Measurements from ENCODE around the gene MKNK1. TPM values are rescaled to one million over a fixed set of nuclear protein-coding genes. Genes with fewer than 3 reads are reported as not detected.

The MKNK1 gene
- total RNA-seq, 2 experiments from 2014 or later = 27.1 to 29.6 TPM

- H3K27ac ChIP-seq (ENCODE audit: low read depth in 1 of 2, low read length in 2 of 2) = no peak overlapping the region
- CTCF ChIA-PET = no interaction called here
- peaks cover 74% of the 10 kb centered on the region for H3K36me3 Mint-ChIP-seq (ENCODE audit: low read depth)
Observed at GRCh38 chr1:46575778-46576177, 28.3 kb downstream of the MKNK1 start.

GRCh38 chr1:46575300-46575699 is 28.8 kb downstream of the MKNK1 start:
- Mint-ChIP-seq H3K4me1 (ENCODE audit: low read depth) (no peaks in the 10 kb centered on the region), H3K27ac (no peak overlapping the region), H3K9me3 (no peaks in the 10 kb centered on the region), H3K36me3 (ENCODE audit: low read depth) (peaks cover 71% of the 10 kb centered on the region), H3K4me3 (no peak overlapping the region), H3K27me3 (no peaks in the 10 kb centered on the region)
- H3K36me3 ChIP-seq (ENCODE audit: insufficient read depth, low read length) = peaks cover 53% of the 10 kb centered on the region
- no peak for ATAC-seq (ENCODE audit: poor library complexity)
- TF ChIP-seq CTCF (IDR thresholded peaks at IDR 0.05) = no peak
- no peaks in the 10 kb centered on the region for H3K27me3 ChIP-seq (ENCODE audit: control insufficient read depth in 1 of 2, insufficient read depth in 2 of 2, low read length in 2 of 2)
- no peak overlapping the region for H3K4me3 ChIP-seq (ENCODE audit: low read length)
- POLR2A ChIA-PET = interaction anchor here (1.1 kb wide), 1 partner anchor 18 kb away, joined by 3 read pairs; no protein-coding TSS in a partner anchor
- DNase-seq = no peak
- no peak overlapping the region for H3K27ac ChIP-seq (ENCODE audit: low read depth in 1 of 2, low read length in 2 of 2)
- CTCF ChIA-PET = no interaction called here
- intact Hi-C loops (cut with DNase I, micrococcal nuclease) = no loop called here
- peaks cover under 1% of the 10 kb centered on the region for H3K4me1 ChIP-seq (ENCODE audit: insufficient read depth, low read length)
- no peaks in the 10 kb centered on the region for H3K9me3 ChIP-seq (ENCODE audit: control insufficient read depth in 1 of 2, insufficient read depth in 1 of 2, low read length in 2 of 2)

More at GRCh38 chr1:46575778-46576177, 28.3 kb downstream of the MKNK1 start:
- Histone ChIP-seq H3K4me3 (ENCODE audit: low read length) (no peak overlapping the region), H3K27me3 (ENCODE audit: control insufficient read depth in 1 of 2, insufficient read depth in 2 of 2, low read length in 2 of 2) (no peaks in the 10 kb centered on the region), H3K9me3 (ENCODE audit: control insufficient read depth in 1 of 2, insufficient read depth in 1 of 2, low read length in 2 of 2) (no peaks in the 10 kb centered on the region), H3K4me1 (ENCODE audit: insufficient read depth, low read length) (peaks cover 5% of the 10 kb centered on the region), H3K36me3 (ENCODE audit: insufficient read depth, low read length) (peaks cover 56% of the 10 kb centered on the region)
- intact Hi-C loops (cut with DNase I, micrococcal nuclease) = no loop called here
- TF ChIP-seq CTCF (IDR thresholded peaks at IDR 0.05) = no peak
- Mint-ChIP-seq H3K27me3 (no peaks in the 10 kb centered on the region), H3K9me3 (no peaks in the 10 kb centered on the region), H3K4me3 (no peak overlapping the region), H3K27ac (no peak overlapping the region), H3K4me1 (ENCODE audit: low read depth) (no peaks in the 10 kb centered on the region)
- POLR2A ChIA-PET = interaction anchor here (1.1 kb wide), 1 partner anchor 17 kb away, joined by 3 read pairs; no protein-coding TSS in a partner anchor
- ATAC-seq (ENCODE audit: poor library complexity) (no peak), DNase-seq (no peak)

DNA sequence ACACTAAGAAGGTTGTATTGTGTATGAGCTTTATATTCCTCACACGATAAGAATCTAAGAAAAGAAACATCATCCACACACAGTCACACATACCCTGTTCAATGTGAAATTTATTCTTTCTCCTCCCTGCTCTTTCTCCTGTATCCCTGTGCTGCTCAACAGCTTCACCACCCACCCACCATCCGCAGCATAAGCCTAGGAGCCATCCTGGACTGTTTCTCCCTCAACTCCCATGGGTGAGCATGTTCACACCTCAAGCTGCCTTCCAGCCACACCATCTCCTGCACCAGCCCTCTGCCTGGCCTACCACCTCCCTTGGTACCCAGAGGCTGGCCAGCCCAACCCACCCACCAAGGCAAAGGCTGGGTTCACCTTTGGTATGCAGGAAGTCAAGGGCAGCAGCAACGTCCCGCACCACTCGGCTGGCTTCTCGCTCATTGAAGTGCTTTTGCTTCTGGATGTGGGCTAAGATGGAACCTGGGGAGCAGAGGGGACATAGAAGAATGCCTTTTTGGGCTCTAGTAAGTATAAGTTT is 32.3 kb downstream of the MKNK1 start:
- intact Hi-C loops (cut with DNase I, micrococcal nuclease) = no loop called here
- Histone ChIP-seq H3K9me3 (ENCODE audit: control insufficient read depth in 1 of 2, insufficient read depth in 1 of 2, low read length in 2 of 2) (no peaks in the 10 kb centered on the region), H3K27me3 (ENCODE audit: control insufficient read depth in 1 of 2, insufficient read depth in 2 of 2, low read length in 2 of 2) (no peaks in the 10 kb centered on the region), H3K36me3 (ENCODE audit: insufficient read depth, low read length) (peaks cover 43% of the 10 kb centered on the region), H3K27ac (ENCODE audit: low read depth in 1 of 2, low read length in 2 of 2) (no peak overlapping the region), H3K4me3 (ENCODE audit: low read length) (no peak overlapping the region), H3K4me1 (ENCODE audit: insufficient read depth, low read length) (no peaks in the 10 kb centered on the region)
- no peak for DNase-seq
- H3K27me3 Mint-ChIP-seq = no peaks in the 10 kb centered on the region
- ATAC-seq (ENCODE audit: poor library complexity) = no peak
- H3K36me3 Mint-ChIP-seq (ENCODE audit: low read depth) = peaks cover 68% of the 10 kb centered on the region
- H3K9me3 Mint-ChIP-seq = no peaks in the 10 kb centered on the region
- no peak overlapping the region for H3K4me3 Mint-ChIP-seq
- CTCF ChIA-PET = no interaction called here
- POLR2A ChIA-PET = no interaction called here
- H3K4me1 Mint-ChIP-seq (ENCODE audit: low read depth) = no peaks in the 10 kb centered on the region
- no peak overlapping the region for H3K27ac Mint-ChIP-seq
- TF ChIP-seq CTCF (IDR thresholded peaks at IDR 0.05) = no peak

All from CD4-positive, alpha-beta T cell (primary cell).